Activated CD8-positive, alpha-beta T cell treated with anti-CD3 and anti-CD28 coated beads for 36 hours (primary cell): Measurements from ENCODE around the gene SYNCRIP. TPM values are rescaled to one million over a fixed set of nuclear protein-coding genes. Genes with fewer than 3 reads are reported as not detected.

ENCODE experiments used
- ATAC-seq: fragments of 200-7000 bp; cut with Tn5 transposase; one replicate; pipeline ENCODE4 v1.10.0; 2021; ENCODE audit warnings: mild to moderate bottlenecking, moderate library complexity
- CTCF ChIA-PET: fragments of 350-600 bp; sonication (Branson Sonifier 250); formaldehyde crosslinking; loops from one replicate; lab custom pipeline; 2021; ENCODE audit warnings: antibody characterized with exemption; lab: Charles Lee
- POLR2A ChIA-PET: fragments of 350-600 bp; sonication (Branson Sonifier 250); formaldehyde crosslinking; loops from one replicate; lab custom pipeline; 2021; ENCODE audit warnings: antibody characterized with exemption; lab: Charles Lee
- DNase-seq: peaks from one replicate; pipeline ENCODE4 v3.0.0-alpha.2; 2020
- H3K27ac Mint-ChIP-seq: one replicate; pipeline ENCODE4 v1.8.0; 2021; ENCODE audit warnings: mild to moderate bottlenecking, mixed read lengths
- H3K27me3 Mint-ChIP-seq: one replicate; pipeline ENCODE4 v1.8.0; 2021; ENCODE audit warnings: mixed read lengths
- H3K36me3 Mint-ChIP-seq: one replicate; pipeline ENCODE4 v1.8.0; 2021; ENCODE audit warnings: low read depth, mixed read lengths
- H3K4me1 Mint-ChIP-seq: one replicate; pipeline ENCODE4 v1.8.0; 2021; ENCODE audit warnings: low read depth, mixed read lengths
- H3K4me3 Mint-ChIP-seq: one replicate; pipeline ENCODE4 v1.8.0; 2021; ENCODE audit warnings: mild to moderate bottlenecking, moderate library complexity, mixed read lengths
- H3K9me3 Mint-ChIP-seq: one replicate; pipeline ENCODE4 v1.8.0; 2021; ENCODE audit warnings: mixed read lengths
- CTCF ChIP-seq: fragments of 200-600 bp; IDR thresholded peaks from one replicate; pipeline ENCODE4 v1.8.0; 2022; ENCODE audit warnings: antibody characterized with exemption, mild to moderate bottlenecking
- intact Hi-C: fragments of 100-400 bp; cut with micrococcal nuclease; formaldehyde crosslinking; loops from one replicate; pipeline ENCODE4 v1.10.0; 2022
- total RNA-seq, 2 experiments: library from RNA; stranded (reverse); gene quantifications; one replicate each; pipeline ENCODE4 v1.2.3, GENCODE V29; 2021

The SYNCRIP gene
- total RNA-seq, 2 experiments from 2014 or later, result 167 to 179 TPM

DNA sequence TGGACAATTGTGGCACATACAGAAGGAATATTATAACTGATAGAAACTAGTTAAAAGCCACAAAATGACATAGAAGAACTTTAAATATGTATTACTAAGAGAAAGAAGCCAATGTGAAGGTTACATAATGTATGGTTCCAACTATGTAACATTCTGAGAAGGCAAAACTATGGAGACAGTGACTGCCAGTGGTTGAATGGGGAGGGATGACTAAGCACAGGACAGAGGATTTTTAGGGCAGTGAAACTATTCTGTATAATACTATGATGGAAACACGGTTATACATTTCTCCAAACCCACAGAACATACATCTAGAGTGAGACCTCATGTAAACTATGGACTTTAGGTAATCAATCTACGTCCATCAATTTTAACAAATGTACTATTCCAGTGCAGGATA lies 22.4 kb downstream of the SYNCRIP start:
- ATAC-seq (no peak), DNase-seq (no peak)
- Mint-ChIP-seq H3K9me3 (no peaks in the 10 kb centered on the region), H3K36me3 (peaks cover 75% of the 10 kb centered on the region), H3K27ac (peak overlapping the region; percentile 4), H3K4me1 (peaks cover 34% of the 10 kb centered on the region), H3K4me3 (no peak overlapping the region), H3K27me3 (no peaks in the 10 kb centered on the region)
- CTCF ChIA-PET, result no interaction called here
- intact Hi-C loops, result loop anchor here (10.0 kb wide), 1 partner anchor 54 kb away; no protein-coding TSS in a partner anchor
- POLR2A ChIA-PET, result interaction anchor here (0.6 to 1.7 kb wide), 6 partner anchors 18 to 58 kb away, joined by 3 to 5 read pairs (median 4); partner anchors contain the start of gene SYNCRIP
- TF ChIP-seq CTCF, result no peak

DNA sequence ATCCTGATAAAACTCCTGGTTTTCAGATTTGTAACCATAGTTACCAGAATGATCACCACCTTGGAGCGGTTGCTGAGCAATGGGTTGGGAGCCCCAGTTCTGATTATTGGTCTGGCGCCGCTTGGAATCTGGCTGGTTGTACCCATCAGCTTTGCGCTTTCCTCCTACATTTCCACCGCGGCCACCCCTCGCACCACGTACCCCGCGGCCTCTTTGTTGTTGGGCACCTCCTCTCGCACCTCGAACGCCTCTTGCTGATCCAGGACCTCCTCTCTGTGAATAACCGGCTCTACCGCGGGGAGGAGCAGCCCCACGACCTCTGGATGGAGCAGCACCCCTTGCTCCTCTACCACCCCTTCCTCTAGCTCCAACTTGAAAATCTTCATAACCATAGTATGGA lies 27.9 kb downstream of the SYNCRIP start:
- Mint-ChIP-seq H3K9me3 (no peaks in the 10 kb centered on the region), H3K36me3 (peaks cover 60% of the 10 kb centered on the region), H3K27me3 (no peaks in the 10 kb centered on the region), H3K4me1 (peaks cover 15% of the 10 kb centered on the region), H3K27ac (peak overlapping the region; percentile 14), H3K4me3 (no peak overlapping the region)
- no peak for ATAC-seq
- TF ChIP-seq CTCF, result no peak
- intact Hi-C loops, result no loop called here
- DNase-seq, result no peak
- CTCF ChIA-PET, result no interaction called here
- POLR2A ChIA-PET, result no interaction called here

DNA sequence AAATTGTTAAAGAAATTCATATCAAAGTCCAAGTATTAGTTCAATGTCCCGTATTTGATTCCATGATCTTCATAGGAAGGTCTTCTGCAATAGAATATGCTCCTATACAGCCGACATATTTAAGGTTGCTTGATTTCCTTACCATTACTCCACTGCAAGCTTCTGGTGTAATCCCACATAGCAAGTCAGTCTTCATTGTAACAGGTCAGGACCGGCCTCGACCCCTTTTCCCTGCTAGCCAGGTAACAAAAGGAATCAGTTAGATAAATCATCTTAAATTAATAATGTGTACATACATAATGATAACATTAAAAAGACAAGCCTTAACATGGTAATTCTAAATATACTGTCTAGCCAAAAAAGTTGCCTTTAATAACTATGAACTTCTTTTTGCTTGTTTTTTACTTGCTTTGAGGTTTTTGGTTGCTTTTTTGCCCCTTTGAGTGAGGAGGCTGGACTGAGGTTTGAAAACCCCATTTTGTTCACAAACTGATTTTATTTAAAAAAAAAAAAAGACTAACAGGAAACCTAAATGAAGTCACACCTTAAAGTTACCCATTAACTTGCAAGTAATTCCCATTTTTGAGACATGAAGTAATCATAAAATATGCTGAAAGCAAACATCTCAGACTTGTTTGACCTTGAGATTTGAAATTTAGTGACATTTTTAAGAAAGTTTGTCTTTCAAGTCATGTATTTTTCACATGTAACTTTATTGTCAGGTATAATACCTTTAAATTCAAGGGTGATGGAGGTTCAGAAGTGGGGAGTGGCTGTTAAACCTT lies 29.8 kb downstream of the SYNCRIP start:
- no peaks in the 10 kb centered on the region for H3K27me3 Mint-ChIP-seq
- peaks cover 8% of the 10 kb centered on the region for H3K4me1 Mint-ChIP-seq
- intact Hi-C loops, result no loop called here
- no peak for ATAC-seq
- H3K9me3 Mint-ChIP-seq, result no peaks in the 10 kb centered on the region
- ChIA-PET POLR2A (interaction anchor here (1.0 to 3.6 kb wide), 4 partner anchors 19 to 65 kb away, joined by 3 to 13 read pairs (median 7); no protein-coding TSS in a partner anchor), CTCF (interaction anchor here (2.0 kb wide), 1 partner anchor 26 kb away, joined by 7 read pairs; no protein-coding TSS in a partner anchor)
- H3K36me3 Mint-ChIP-seq, result peaks cover 54% of the 10 kb centered on the region
- H3K27ac Mint-ChIP-seq, result no peak overlapping the region
- H3K4me3 Mint-ChIP-seq, result no peak overlapping the region
- DNase-seq, result no peak
- no peak for TF ChIP-seq CTCF

GRCh38 chr6:85610182-85610895 lies 32.3 kb downstream of the SYNCRIP start:
- H3K4me1 Mint-ChIP-seq, result peaks cover 6% of the 10 kb centered on the region
- peak overlapping the region; percentile 46 for H3K27ac Mint-ChIP-seq
- intact Hi-C loops, result no loop called here
- no peak for TF ChIP-seq CTCF
- no peak overlapping the region for H3K4me3 Mint-ChIP-seq
- CTCF ChIA-PET, result interaction anchor here (1.6 to 2.0 kb wide), 2 partner anchors 14 to 28 kb away, joined by 4 to 7 read pairs; no protein-coding TSS in a partner anchor
- ATAC-seq, result no peak
- no peaks in the 10 kb centered on the region for H3K27me3 Mint-ChIP-seq
- H3K9me3 Mint-ChIP-seq, result no peaks in the 10 kb centered on the region
- POLR2A ChIA-PET, result interaction anchor here (0.7 to 3.6 kb wide), 10 partner anchors 11 to 68 kb away, joined by 3 to 15 read pairs (median 6); partner anchors contain the start of genes SNX14 and SYNCRIP
- DNase-seq, result no peak
- peaks cover 51% of the 10 kb centered on the region for H3K36me3 Mint-ChIP-seq
